Cardiac muscle cell (in vitro differentiated cells and primary cell): ENCODE results near the gene SLC9A3. TPM values are rescaled to one million over a fixed set of nuclear protein-coding genes. Genes with fewer than 3 reads are reported as not detected.

Source experiments
- DNase-seq, 2 donors: peaks; one replicate each; pipeline versions ENCODE4 v3.0.0 to v3.0.0-alpha.2; 2010 to 2017; ENCODE audit warnings: low read depth in 1 of 2, low spot score in 1 of 2
- H3K27ac ChIP-seq: fragments of 200-600 bp; sonication (generic); 2 replicates; pipeline ENCODE4 v1.5.1; 2016
- H3K27me3 ChIP-seq: fragments of 200-600 bp; sonication (generic); 2 replicates; pipeline ENCODE4 v1.6.0; 2016; ENCODE audit warnings: control low read depth
- H3K36me3 ChIP-seq: fragments of 200-600 bp; sonication (generic); 2 replicates; pipeline ENCODE4 v1.5.1; 2016; ENCODE audit warnings: control low read depth
- H3K4me1 ChIP-seq: fragments of 200-600 bp; sonication (generic); 2 replicates; pipeline ENCODE4 v1.8.1; 2017; ENCODE audit warnings: low read depth, mild to moderate bottlenecking, mixed run types
- H3K4me3 ChIP-seq: fragments of 200-600 bp; sonication (generic); 2 replicates; pipeline ENCODE4 v1.5.1; 2016; ENCODE audit warnings: mild to moderate bottlenecking
- H3K9me3 ChIP-seq: fragments of 200-600 bp; sonication (generic); 2 replicates; pipeline ENCODE4 v1.5.1; 2017; ENCODE audit warnings: low read depth, mild to moderate bottlenecking, control low read depth
- CTCF ChIP-seq: IDR thresholded peaks from 2 replicates; pipeline ENCODE4 v1.5.1; 2012; ENCODE audit warnings: low read depth, mild to moderate bottlenecking, low read length
- polyA plus RNA-seq: library from polyadenylated mRNA; unstranded; fragments of >200 nt; fragmentation: Nextera tagmentation; extraction: Ambion mirVana; gene quantifications from 2 replicates; pipeline ENCODE4 v1.2.1, GENCODE V29; 2016
- total RNA-seq: library from RNA; depleted of rRNA; stranded (reverse); fragments of >200 nt; gene quantifications from 2 replicates; pipeline ENCODE4 v1.2.3, GENCODE V29; 2016

Gene SLC9A3
- total and polyA plus RNA-seq, 2 experiments from 2014 or later: 4.8 to 15.3 TPM

- no peak for TF ChIP-seq CTCF
- no peaks in the 10 kb centered on the region for H3K9me3 ChIP-seq
- no peaks in the 10 kb centered on the region for H3K36me3 ChIP-seq
- no peak for DNase-seq
- peaks cover 38% of the 10 kb centered on the region for H3K27me3 ChIP-seq
- no peak overlapping the region for H3K4me3 ChIP-seq
- H3K27ac ChIP-seq: no peak overlapping the region
- no peaks in the 10 kb centered on the region for H3K4me1 ChIP-seq
Observed at GRCh38 chr5:499233-500209, 24.7 kb downstream of the SLC9A3 start.

GRCh38 chr5:497871-498509, 26.3 kb downstream of the SLC9A3 start:
- H3K27me3 ChIP-seq: peaks cover 53% of the 10 kb centered on the region

GRCh38 chr5:497090-497700, 27.1 kb downstream of the SLC9A3 start:
- TF ChIP-seq CTCF: no peak
- Histone ChIP-seq H3K27me3 (peaks cover 61% of the 10 kb centered on the region), H3K4me1 (no peaks in the 10 kb centered on the region), H3K9me3 (no peaks in the 10 kb centered on the region), H3K27ac (no peak overlapping the region), H3K36me3 (no peaks in the 10 kb centered on the region), H3K4me3 (no peak overlapping the region)
- no peak for DNase-seq

More at GRCh38 chr5:497871-498509, 26.3 kb downstream of the SLC9A3 start:
- Histone ChIP-seq H3K4me3 (no peak overlapping the region), H3K36me3 (no peaks in the 10 kb centered on the region), H3K4me1 (no peaks in the 10 kb centered on the region), H3K9me3 (no peaks in the 10 kb centered on the region), H3K27ac (no peak overlapping the region)
- no peak for TF ChIP-seq CTCF
- peak in 1 of 2 donors; percentile 7 for DNase-seq

- H3K27me3 ChIP-seq: peaks cover 65% of the 10 kb centered on the region
- no peaks in the 10 kb centered on the region for H3K9me3 ChIP-seq
- H3K4me3 ChIP-seq: no peak overlapping the region
- no peak overlapping the region for H3K27ac ChIP-seq
- no peaks in the 10 kb centered on the region for H3K4me1 ChIP-seq
- TF ChIP-seq CTCF: no peak
- DNase-seq: no peak
- no peaks in the 10 kb centered on the region for H3K36me3 ChIP-seq
Observed at GRCh38 chr5:496028-496427, 28.2 kb downstream of the SLC9A3 start.

- DNase-seq: no peak
- no peaks in the 10 kb centered on the region for H3K4me1 ChIP-seq
- H3K36me3 ChIP-seq: no peaks in the 10 kb centered on the region
- peaks cover 67% of the 10 kb centered on the region for H3K27me3 ChIP-seq
- TF ChIP-seq CTCF: no peak
- no peak overlapping the region for H3K27ac ChIP-seq
- H3K9me3 ChIP-seq: no peaks in the 10 kb centered on the region
- H3K4me3 ChIP-seq: no peak overlapping the region
Observed at GRCh38 chr5:494667-495255, 29.5 kb downstream of the SLC9A3 start.
